H54 (cell line): ENCODE data around the gene ZBTB8OS.
"Not testable (repeated sequence)": the region's sequence is repeated elsewhere in the genome, so short reads cannot be mapped to it uniquely, and the experiment has no call there.

Experiments
- DNase-seq: peaks from one replicate; pipeline ENCODE4 v3.0.0; 2011; ENCODE audit warnings: low spot score, mixed read lengths; ENCODE audit not compliant: insufficient read length
- FAIRE-seq: peaks from 3 replicates; lab custom pipeline; 2011; peaks lifted over from hg19 to GRCh38; lab: Jason Lieb, UNC
- POLR2A ChIP-seq: IDR thresholded peaks from 2 replicates; pipeline ENCODE4 v1.6.1; 2011; ENCODE audit warnings: low read depth, mild to moderate bottlenecking, low read length

ZBTB8OS gene

GRCh38 chr1:32635508-32636277 lies 14.7 kb downstream of the ZBTB8OS start:
- no peak for FAIRE-seq
- TF ChIP-seq POLR2A: no peak
- DNase-seq: no peak

DNA sequence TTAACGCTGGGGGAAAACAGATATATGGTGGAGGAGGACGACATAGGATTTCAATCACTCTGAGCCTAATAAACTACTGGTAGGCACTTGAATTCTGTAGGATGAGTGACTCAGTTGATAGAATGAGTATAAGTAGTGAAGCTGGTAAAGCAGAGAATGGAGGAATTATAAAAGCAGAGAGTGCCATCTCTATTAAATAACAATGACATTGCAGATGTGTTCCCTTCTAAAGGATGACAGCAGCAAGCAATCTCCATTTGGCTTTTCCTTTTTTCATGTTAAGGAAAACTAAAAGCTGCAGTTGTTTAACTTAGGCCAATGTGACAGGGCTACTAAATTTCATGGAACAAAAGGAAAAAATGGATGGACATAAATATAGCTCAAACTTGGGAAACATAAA lies 17.5 kb downstream of the ZBTB8OS start:
- no peak for FAIRE-seq
- no peak for DNase-seq
- TF ChIP-seq POLR2A: no peak

GRCh38 chr1:32630173-32630572 lies 20.2 kb downstream of the ZBTB8OS start:
- not testable (repeated sequence) for FAIRE-seq, DNase-seq

DNA sequence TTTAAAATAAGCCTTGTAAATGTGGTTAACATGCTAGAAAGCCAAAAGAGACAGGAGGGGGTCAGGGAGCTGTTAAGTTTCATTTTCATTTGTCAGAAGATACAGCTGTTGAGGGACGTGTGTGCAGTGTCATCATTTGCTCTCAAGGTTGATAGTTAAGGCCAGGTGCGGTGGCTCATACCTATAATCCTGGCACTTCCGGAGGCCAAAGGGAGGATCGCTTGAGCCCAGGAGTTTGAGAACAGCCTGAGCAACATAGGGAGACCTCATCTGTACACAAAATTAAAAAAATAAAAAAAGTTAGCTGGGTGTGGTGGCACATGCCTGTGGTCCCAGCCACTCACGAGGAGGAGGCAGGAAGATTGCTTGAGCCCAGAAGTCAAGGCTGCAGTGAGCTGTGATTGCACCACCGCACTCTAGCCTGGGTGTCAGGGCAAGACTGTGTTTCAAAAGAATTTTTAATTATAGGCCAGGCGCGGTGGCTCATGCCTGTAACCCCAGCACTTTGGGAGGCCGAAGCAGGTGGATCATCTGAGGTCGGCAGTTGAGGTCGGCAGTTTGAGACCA lies 22.7 kb downstream of the ZBTB8OS start:
- no peak for DNase-seq
- TF ChIP-seq POLR2A: no peak
- no peak for FAIRE-seq

GRCh38 chr1:32626176-32626575 lies 24.2 kb downstream of the ZBTB8OS start:
- no peak for TF ChIP-seq POLR2A
- FAIRE-seq (no peak), DNase-seq (no peak)

GRCh38 chr1:32623775-32624174 lies 26.6 kb downstream of the ZBTB8OS start:
- no peak for FAIRE-seq
- DNase-seq: no peak
- TF ChIP-seq POLR2A: no peak

DNA sequence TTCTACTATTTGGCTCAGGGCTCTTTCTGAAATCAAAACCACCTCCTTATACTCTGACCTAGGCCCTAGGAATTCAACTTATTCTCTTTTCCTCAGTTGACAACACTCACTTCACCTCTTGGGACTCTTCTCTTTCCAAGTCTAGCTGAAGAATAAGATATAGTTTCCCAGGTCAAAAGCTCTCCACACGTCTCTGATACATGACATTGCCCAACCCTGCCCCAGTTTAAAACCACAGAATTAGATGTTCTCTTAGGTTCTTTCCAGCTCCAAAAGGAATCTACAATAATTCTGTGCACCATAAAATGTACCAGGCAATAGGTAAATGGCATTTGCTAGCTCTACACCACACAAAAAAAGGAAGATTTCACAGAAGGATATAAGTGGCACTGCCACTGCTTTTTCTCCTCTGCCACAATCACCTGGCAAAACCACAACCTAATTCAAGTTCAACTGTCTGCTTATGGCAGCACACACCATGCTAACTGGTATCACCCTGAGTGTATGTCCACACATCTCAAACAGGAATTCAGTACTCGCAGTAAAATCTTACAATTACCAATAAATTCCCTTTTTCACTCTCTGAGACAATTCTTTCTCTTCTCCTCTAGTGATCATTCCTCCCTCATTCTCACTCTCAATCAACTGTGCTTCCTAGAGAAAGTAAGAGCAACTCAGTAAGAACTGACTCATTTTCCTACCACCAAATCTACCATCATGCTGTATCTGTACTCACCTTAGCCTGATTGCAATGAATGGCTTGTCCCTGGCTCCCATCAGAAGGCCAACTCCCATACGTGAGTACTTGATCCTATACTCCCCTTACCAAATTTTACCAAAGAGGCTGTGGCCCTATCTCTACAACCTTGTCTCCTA lies 27.3 kb downstream of the ZBTB8OS start:
- DNase-seq (no peak), FAIRE-seq (no peak)
- TF ChIP-seq POLR2A: no peak

DNA sequence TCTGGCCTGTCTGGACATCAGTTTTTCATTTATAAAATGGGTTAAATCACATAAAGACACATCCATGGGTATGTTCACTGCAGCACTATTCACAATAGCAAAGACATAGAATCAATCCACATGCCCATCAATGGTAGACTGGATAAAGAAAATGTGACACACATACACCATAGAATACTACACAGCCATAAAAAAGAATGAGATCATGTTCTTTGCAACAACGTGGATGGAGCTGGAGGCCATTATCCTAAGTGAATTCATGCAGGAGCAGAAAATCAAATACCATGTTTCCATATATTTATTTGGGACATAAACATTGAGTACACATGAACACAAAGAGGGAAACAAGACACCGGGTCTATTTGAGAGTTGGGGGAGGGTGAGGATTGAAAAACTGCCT lies 28.1 kb downstream of the ZBTB8OS start:
- FAIRE-seq (no peak), DNase-seq (no peak)
- TF ChIP-seq POLR2A: no peak

DNA sequence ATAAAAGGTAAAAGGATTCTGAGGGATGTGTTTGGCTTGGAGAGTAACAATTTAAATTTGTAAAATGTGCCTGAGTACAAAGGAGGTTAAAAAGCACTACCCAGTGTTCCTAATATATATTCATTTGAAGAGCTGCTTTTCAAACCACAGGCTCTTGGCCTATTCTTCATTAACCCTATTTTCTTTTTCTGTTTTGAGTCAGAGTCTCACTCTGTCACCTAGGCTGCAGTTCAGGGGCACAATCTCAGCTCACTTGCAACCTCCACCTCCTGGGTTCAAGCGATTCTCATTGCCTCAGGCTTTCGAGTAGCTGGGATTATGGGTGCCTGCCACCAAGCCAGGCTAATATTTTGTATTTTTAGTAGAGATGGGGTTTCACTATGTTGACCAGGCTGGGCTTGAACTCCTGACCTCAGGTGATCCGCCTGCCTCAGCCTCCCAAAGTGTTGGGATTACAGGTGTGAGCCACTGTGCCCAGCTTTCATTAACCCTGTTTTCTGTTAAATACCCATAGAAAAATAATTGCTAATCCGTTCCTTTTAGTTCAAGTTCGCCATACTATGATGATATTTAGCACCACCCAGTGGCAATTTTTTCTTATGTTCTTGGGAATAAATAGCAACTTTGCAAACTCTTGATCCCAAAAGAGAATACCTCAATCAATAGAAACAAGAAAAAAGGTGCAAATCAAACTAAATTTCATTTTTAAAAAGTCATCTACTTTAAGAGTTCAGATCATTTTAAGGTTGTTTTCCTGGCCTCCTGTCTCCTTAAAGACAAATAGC lies 30.5 kb downstream of the ZBTB8OS start:
- FAIRE-seq: no peak
- no peak for DNase-seq
- no peak for TF ChIP-seq POLR2A

- no peak for TF ChIP-seq POLR2A
- DNase-seq: no peak
- no peak for FAIRE-seq
Observed at GRCh38 chr1:32618673-32619221, 31.6 kb downstream of the ZBTB8OS start.

DNA sequence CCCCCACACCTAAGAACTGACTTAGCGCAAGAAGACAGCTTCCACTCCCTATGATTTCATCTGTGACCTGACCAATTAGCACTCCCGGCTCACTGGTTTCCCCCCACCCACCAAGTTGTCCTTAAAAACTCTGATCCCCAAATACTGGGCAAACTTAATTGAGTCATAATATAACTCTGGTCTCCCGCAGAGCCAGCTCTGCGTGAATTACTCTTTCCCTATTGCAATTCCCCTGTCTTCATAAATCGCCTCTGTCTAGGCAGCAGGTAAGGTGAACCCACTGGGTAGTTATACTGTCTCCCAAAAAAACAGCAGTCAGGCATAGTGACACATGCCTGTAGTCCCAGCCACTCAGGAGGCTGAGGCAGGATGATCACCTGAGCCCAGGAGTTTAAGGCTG lies 36.9 kb downstream of the ZBTB8OS start:
- FAIRE-seq: no peak
- TF ChIP-seq POLR2A: no peak
- no peak for DNase-seq

- DNase-seq (peak; percentile 94), FAIRE-seq (peak; percentile 65)
- TF ChIP-seq POLR2A: peak; percentile 92
Observed at GRCh38 chr1:32612189-32612881, 38.0 kb downstream of the ZBTB8OS start.

DNA sequence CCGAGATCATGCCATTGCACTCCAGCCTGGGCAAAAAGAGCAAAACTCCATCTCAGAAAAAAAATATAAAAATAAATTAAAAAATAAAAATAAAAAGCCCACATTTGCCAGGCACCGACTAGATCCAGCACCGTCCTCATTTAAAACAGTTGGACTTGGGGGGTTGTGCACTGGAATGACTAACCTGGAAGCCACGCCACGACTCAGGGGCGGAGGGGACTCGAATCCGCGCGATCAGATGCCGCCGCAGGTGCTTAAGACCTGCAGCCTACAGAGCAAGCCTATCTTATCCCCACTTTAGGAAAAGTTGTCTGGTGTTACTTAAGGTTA lies 38.5 kb downstream of the ZBTB8OS start:
- DNase-seq: no peak
- TF ChIP-seq POLR2A: no peak
- no peak for FAIRE-seq
